HCT116 (cell line): Measurements from ENCODE around the gene ABHD17B. TPM values are rescaled to one million over a fixed set of nuclear protein-coding genes. Genes with fewer than 3 reads are reported as not detected.

Experiments
- ATAC-seq: fragments of 200-7000 bp; cut with Tn5 transposase; 2 replicates; pipeline ENCODE4 v1.9.1; 2020; ENCODE audit warnings: mild to moderate bottlenecking, moderate library complexity
- BruUV-seq: library from RNA; stranded (reverse); fragments of 400-500 nt; replicated peaks from 2 replicates; lab custom pipeline; 2021; lab: Mats Ljungman, UMichigan
- CTCF ChIA-PET: fragments of 300-600 bp; sonication (Branson Sonifier 250); formaldehyde crosslinking; loops from one replicate; lab custom pipeline; 2021; ENCODE audit warnings: antibody characterized with exemption; lab: Charles Lee
- POLR2A ChIA-PET: fragments of 300-600, 350-600 bp; sonication (Branson Sonifier 250); formaldehyde crosslinking; loops from one replicate; lab custom pipeline; 2021; ENCODE audit warnings: antibody characterized with exemption; lab: Charles Lee
- RAD21 ChIA-PET, 2 experiments: fragments of 300-600 bp; sonication (Branson Sonifier 250); formaldehyde crosslinking; loops; one replicate each; lab custom pipeline; 2023; ENCODE audit warnings: low total read pairs in 2 of 2; ENCODE audit not compliant: uncharacterized antibody in 2 of 2, unreplicated experiment in 2 of 2, low non-redundant PET in 1 of 2; lab: Charles Lee
- DNase-seq: peaks from one replicate; pipeline ENCODE4 v3.0.0-alpha.2; 2010; ENCODE audit warnings: low read depth, low spot score
- H2AFZ ChIP-seq: fragments of 200-600 bp; shearing (Covaris generic), sonication (generic); 2 replicates; pipeline ENCODE4 v1.6.1; 2017; ENCODE audit warnings: low read depth, mixed run types, mixed read lengths, antibody characterized with exemption, low read length; ENCODE audit not compliant: poor library complexity, severe bottlenecking
- H3K27ac ChIP-seq: 2 replicates; pipeline ENCODE4 v1.5.1; 2012; ENCODE audit warnings: low read depth, low read length
- H3K27me3 ChIP-seq: fragments of 200-600 bp; sonication (generic); 2 replicates; pipeline ENCODE4 v1.6.1; 2016; ENCODE audit warnings: mixed run types, low read length, mixed read lengths; ENCODE audit not compliant: insufficient read depth
- H3K36me3 ChIP-seq, 2 experiments: fragments of 200-500 bp in 1 of 2; fragments of 200-600 bp in 1 of 2; sonication (Bioruptor generic) in 1 of 2; sonication (generic) in 1 of 2; 2 replicates each; pipeline versions ENCODE4 v1.5.1 to v1.6.1; 2014 to 2016; ENCODE audit warnings: low read length in 2 of 2, inconsistent platforms in 1 of 2, mixed read lengths in 1 of 2, mixed run types in 1 of 2; ENCODE audit not compliant: insufficient read depth in 2 of 2, control insufficient read depth in 1 of 2
- H3K4me1 ChIP-seq, 2 experiments: fragments of 200-600 bp in 1 of 2; sonication (generic) in 1 of 2; 2 replicates each; pipeline versions ENCODE4 v1.5.1 to v1.6.1; 2012 to 2017; ENCODE audit warnings: low read length in 2 of 2, inconsistent platforms in 1 of 2, mild to moderate bottlenecking in 1 of 2, mixed read lengths in 1 of 2, mixed run types in 1 of 2, moderate library complexity in 1 of 2; ENCODE audit not compliant: insufficient read depth in 2 of 2, control insufficient read depth in 1 of 2
- H3K4me2 ChIP-seq: fragments of 200-600 bp; sonication (generic); 2 replicates; pipeline ENCODE4 v1.6.1; 2017; ENCODE audit warnings: mixed run types, low read length, mixed read lengths
- H3K4me3 ChIP-seq, 2 experiments: fragments of 200-600 bp in 1 of 2; sonication (generic) in 1 of 2; replicated peaks in 1 of 2; 2 replicates each; pipeline ENCODE4 v1.5.1; 2011 to 2016; ENCODE audit warnings: low read length in 2 of 2, control low read depth in 1 of 2, low read depth in 1 of 2, mild to moderate bottlenecking in 1 of 2, mixed read lengths in 1 of 2, mixed run types in 1 of 2
- H3K79me2 ChIP-seq: fragments of 200-600 bp; sonication (generic); 2 replicates; pipeline ENCODE4 v1.6.1; 2017; ENCODE audit warnings: mild to moderate bottlenecking, mixed run types, low read length, moderate library complexity, mixed read lengths; ENCODE audit not compliant: insufficient read depth
- H3K9ac ChIP-seq: fragments of 200-600 bp; sonication (generic); 2 replicates; pipeline ENCODE4 v1.6.1; 2016; ENCODE audit warnings: low read length, mixed read lengths
- H3K9me2 ChIP-seq: fragments of 200-600 bp; sonication (generic), shearing (Covaris generic); 2 replicates; pipeline ENCODE4 v1.6.1; 2017; ENCODE audit warnings: mixed run types, mild to moderate bottlenecking, moderate library complexity; ENCODE audit not compliant: insufficient read depth
- H3K9me3 ChIP-seq, 2 experiments: fragments of 200-500 bp in 1 of 2; fragments of 200-600 bp in 1 of 2; sonication (Bioruptor generic) in 1 of 2; sonication (generic) in 1 of 2; 2 replicates each; pipeline ENCODE4 v1.6.1; 2014 to 2017; ENCODE audit warnings: low read length in 2 of 2, mixed read lengths in 2 of 2, inconsistent platforms in 1 of 2, low read depth in 1 of 2, mild to moderate bottlenecking in 1 of 2, mixed run types in 1 of 2, moderate library complexity in 1 of 2; ENCODE audit not compliant: control insufficient read depth in 1 of 2, insufficient read depth in 1 of 2
- H4K20me1 ChIP-seq: fragments of 200-600 bp; sonication (generic), shearing (Covaris generic); 2 replicates; pipeline ENCODE4 v1.6.1; 2017; ENCODE audit warnings: mixed run types, mild to moderate bottlenecking, moderate library complexity; ENCODE audit not compliant: insufficient read depth
- CBX3 ChIP-seq: IDR thresholded peaks from 2 replicates; pipeline ENCODE4 v1.6.1; 2012; ENCODE audit warnings: low read depth
- CEBPB ChIP-seq: IDR thresholded peaks from 2 replicates; pipeline ENCODE4 v1.6.1; 2012; ENCODE audit warnings: low read depth
- CTCF ChIP-seq, 3 experiments: fragments of 200-600 bp in 1 of 3; sonication (generic) in 1 of 3; IDR thresholded peaks in 2 of 3; conservative IDR thresholded peaks in 1 of 3; 2 replicates each; pipeline ENCODE4 v1.5.1; 2012 to 2017; ENCODE audit warnings: low read depth in 2 of 3, low read length in 2 of 3, antibody characterized with exemption in 1 of 3, borderline replicate concordance in 1 of 3, control low read depth in 1 of 3, mild to moderate bottlenecking in 1 of 3, mixed read lengths in 1 of 3, mixed run types in 1 of 3, moderate library complexity in 1 of 3; ENCODE audit not compliant: insufficient read depth in 1 of 3
- EGR1 ChIP-seq: IDR thresholded peaks from 2 replicates; pipeline ENCODE4 v1.6.1; 2012; ENCODE audit warnings: low read depth
- EZH2 ChIP-seq: fragments of 200-600 bp; sonication (generic); IDR thresholded peaks from 2 replicates; pipeline ENCODE4 v1.6.1; 2017; ENCODE audit warnings: antibody characterized with exemption, mixed run types
- EZH2phosphoT487 ChIP-seq: fragments of 200-600 bp; IDR thresholded peaks from 2 replicates; pipeline ENCODE4 v1.6.1; 2018; ENCODE audit warnings: antibody characterized with exemption, borderline replicate concordance
- MAX ChIP-seq: IDR thresholded peaks from 2 replicates; pipeline ENCODE4 v1.6.1; 2012
- POLR2A ChIP-seq: IDR thresholded peaks from 2 replicates; pipeline ENCODE4 v1.7.0; 2011; ENCODE audit warnings: borderline replicate concordance; ENCODE audit not compliant: insufficient read depth, insufficient read length; ENCODE audit errors: extremely low read depth
- REST ChIP-seq: IDR thresholded peaks from 2 replicates; pipeline ENCODE4 v1.6.1; 2012; ENCODE audit warnings: low read depth
- SRF ChIP-seq: IDR thresholded peaks from 2 replicates; pipeline ENCODE4 v1.6.1; 2012; ENCODE audit warnings: low read depth
- ZFX ChIP-seq: fragments of 450-650 bp; IDR thresholded peaks from 2 replicates; pipeline ENCODE4 v1.6.1; 2017
- ZNF274 ChIP-seq: fragments of 200-500 bp; sonication (Bioruptor generic); IDR thresholded peaks from 2 replicates; pipeline ENCODE4 v1.6.1; 2014; ENCODE audit warnings: mild to moderate bottlenecking, low read depth, low read length, inconsistent platforms
- intact Hi-C: fragments of 100-400 bp; cut with micrococcal nuclease; formaldehyde crosslinking; loops from 2 replicates; pipeline ENCODE4 v1.10.0; 2022
- total RNA-seq: library from RNA; stranded (reverse); gene quantifications from one replicate; pipeline ENCODE4 v1.2.1, GENCODE V29; 2021; ENCODE audit not compliant: unreplicated experiment

Gene ABHD17B
- total RNA-seq, 1 experiment from 2014 or later, result 17.0 TPM

GRCh38 chr9:71886541-71886940, 24.5 kb downstream of the ABHD17B start:
- intact Hi-C loops, result no loop called here
- Histone ChIP-seq H3K4me2 (no peak overlapping the region), H3K9ac (no peak overlapping the region), H3K9me3 (peaks cover 6 to 14% of the 10 kb centered on the region in 2 experiments; a peak in 3 of 4 replicates), H2AFZ (no peak overlapping the region), H3K27ac (no peak overlapping the region), H3K9me2 (no peaks in the 10 kb centered on the region), H3K36me3 (no peaks in the 10 kb centered on the region), H3K4me1 (no peaks in the 10 kb centered on the region), H3K4me3 (no peak overlapping the region), H3K27me3 (no peaks in the 10 kb centered on the region)
- ATAC-seq, result no peak
- no TSS peak for BruUV-seq
- DNase-seq, result no peak
- ChIA-PET POLR2A (no interaction called here), RAD21 (no interaction called here), CTCF (no interaction called here)
- TF ChIP-seq CTCF (IDR thresholded peaks at IDR 0.05 in 2 of 3, conservative IDR thresholded peaks at IDR 0.05 in 1 of 3; ENCODE audit: borderline replicate concordance in 1 of 3, insufficient read depth in 1 of 3, low read depth in 2 of 3, low read length in 2 of 3) (no peak), SRF (no peak), POLR2A (no peak), CEBPB (no peak), EZH2phosphoT487 (no peak), EGR1 (no peak), ZFX (no peak), MAX (no peak), ZNF274 (no peak)
- TF ChIP-seq, all 23 proteins: peak for 0
- Histone ChIP-seq H4K20me1 (peaks cover 5% of the 10 kb centered on the region; the same call in 1 of the 2 replicates), H3K79me2 (peaks cover 91% of the 10 kb centered on the region)

GRCh38 chr9:71886015-71886414, 25.0 kb downstream of the ABHD17B start:
- intact Hi-C loops, result no loop called here
- no TSS peak for BruUV-seq
- no peaks in the 10 kb centered on the region for H3K27me3 ChIP-seq
- no peak overlapping the region for H3K27ac ChIP-seq
- POLR2A ChIA-PET, result no interaction called here
- no peak overlapping the region for H2AFZ ChIP-seq
- no peaks in the 10 kb centered on the region for H3K4me1 ChIP-seq
- no peak overlapping the region for H3K9ac ChIP-seq
- CTCF ChIA-PET, result no interaction called here
- no peaks in the 10 kb centered on the region for H3K36me3 ChIP-seq
- no peaks in the 10 kb centered on the region for H3K9me2 ChIP-seq
- RAD21 ChIA-PET, result no interaction called here
- DNase-seq (no peak), ATAC-seq (no peak)
- peaks cover 91% of the 10 kb centered on the region for H3K79me2 ChIP-seq
- no peaks in the 10 kb centered on the region; the same call in 1 of the 2 replicates for H4K20me1 ChIP-seq
- H3K9me3 ChIP-seq, result peaks cover 6 to 17% of the 10 kb centered on the region in 2 experiments; a peak in 3 of 4 replicates
- H3K4me3 ChIP-seq, result no peak overlapping the region
- H3K4me2 ChIP-seq, result no peak overlapping the region
- TF ChIP-seq EZH2 (no peak), CBX3 (no peak), MAX (no peak), REST (no peak)
